NCI-H345 treated with DMSO at 0.1 percent for 48 hours (cell line): ENCODE data around the gene KIAA0825.
A peak's percentile ranks its signal among the peaks of the same experiment; 100 is the strongest.
"Not testable (repeated sequence)": the region's sequence is repeated elsewhere in the genome, so short reads cannot be mapped to it uniquely, and the experiment has no call there.

Experiments
- DNase-seq: peaks from one replicate; lab custom pipeline; 2025; ENCODE audit not compliant: unreplicated experiment; lab: John Stamatoyannopoulos, UW

The KIAA0825 gene

DNA sequence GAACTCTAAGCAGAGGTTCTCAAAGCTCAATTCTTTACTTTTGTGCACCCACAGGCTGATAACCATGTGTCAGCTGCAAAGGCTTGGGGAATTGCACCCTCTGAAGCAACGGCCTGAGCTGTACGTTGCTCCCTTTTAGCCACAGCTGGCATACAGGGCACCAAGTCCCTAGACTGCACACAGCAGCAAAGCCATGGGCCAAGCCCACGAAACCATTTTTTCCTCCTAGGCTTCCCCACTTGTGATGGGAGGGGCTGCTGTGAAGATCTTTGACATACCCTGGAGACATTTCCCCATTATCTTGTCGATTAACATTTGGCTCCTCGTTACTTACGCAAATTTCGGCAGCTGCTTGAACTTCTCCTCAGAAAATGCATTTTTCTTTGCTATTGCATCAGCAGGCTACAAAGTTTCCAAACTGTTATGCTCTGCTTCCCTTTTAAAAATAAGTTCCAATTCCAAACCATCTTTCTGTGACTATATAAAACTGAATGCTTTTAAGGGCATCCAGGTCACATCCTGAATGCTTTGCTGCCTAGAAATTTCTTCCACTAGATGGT lies 23.0 kb downstream of the KIAA0825 start:
- DNase-seq: no peak

DNA sequence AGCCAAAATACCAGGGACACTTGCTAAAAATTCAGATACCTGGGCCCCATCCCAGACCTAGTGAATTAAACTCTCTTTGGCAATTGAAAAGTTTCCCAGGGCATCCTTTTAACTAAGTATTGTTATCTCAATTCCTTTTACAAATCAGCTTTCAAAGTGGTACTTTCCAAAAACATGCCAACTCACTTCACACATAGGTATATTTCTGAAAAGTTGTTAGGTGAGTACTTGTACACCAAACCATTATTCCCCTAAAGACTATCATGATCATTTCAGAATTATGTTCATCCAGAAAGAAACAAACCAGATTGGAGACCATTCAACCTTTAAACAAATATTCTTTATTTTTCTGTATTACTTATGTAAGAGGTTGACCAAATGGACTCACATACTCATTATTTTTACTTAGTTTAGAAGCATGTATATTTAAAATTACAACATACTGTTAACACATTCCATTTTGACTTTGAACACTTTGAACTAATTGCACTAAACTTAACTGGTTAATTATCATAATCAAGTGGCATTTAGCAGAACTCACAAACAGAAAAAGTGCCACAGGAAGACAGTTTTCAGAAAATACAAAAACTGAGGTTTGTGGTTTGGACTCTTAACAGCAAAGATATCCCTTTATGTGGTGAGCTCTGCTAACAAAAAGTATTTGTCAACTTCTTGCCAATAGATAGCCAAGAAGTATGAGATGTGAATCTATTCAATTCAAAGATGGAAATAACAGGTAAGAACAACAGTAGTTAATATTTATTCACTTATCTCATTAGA lies 40.7 kb downstream of the KIAA0825 start:
- DNase-seq: no peak

- no peak for DNase-seq
Measured at GRCh38 chr5:94575196-94575595, 43.2 kb downstream of the KIAA0825 start.

DNA sequence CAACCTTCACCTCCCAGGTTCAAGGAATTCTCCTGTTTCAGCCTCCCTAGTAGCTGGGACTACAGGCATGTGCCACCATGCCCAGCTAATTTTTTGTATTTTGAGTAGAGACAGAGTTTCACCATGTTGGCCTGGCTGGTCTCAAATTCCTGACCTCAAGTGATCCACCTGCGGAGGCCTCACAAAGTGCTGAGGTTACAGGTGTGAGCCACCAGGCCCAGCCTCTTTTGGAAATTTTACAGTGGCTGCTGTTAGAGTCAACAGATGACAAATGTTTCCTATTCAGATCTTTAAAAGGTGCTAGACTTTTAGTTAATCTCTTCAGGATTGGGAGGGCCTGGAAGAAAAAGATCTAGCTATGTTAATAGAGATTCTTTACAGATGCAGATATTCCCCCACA lies 45.1 kb downstream of the KIAA0825 start:
- DNase-seq: not testable (repeated sequence)

DNA sequence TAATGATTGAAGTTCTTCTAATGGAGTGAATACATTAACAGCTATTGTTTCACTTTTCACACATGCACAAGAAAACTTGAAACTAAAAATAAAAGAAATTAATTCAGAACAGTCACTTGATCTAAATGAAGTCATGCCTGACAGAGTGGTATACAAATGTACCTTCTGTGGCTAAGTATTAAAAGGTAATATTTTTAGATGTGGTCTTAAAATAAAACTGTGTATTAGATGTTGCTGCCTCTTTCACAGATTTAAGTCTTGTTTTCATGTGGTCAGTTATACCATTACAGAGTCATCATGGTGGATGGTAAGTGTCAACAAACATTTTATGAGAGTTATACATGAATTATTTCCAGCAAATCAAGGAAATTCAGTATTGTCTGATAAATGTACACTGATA lies 47.0 kb downstream of the KIAA0825 start:
- DNase-seq: no peak

DNA sequence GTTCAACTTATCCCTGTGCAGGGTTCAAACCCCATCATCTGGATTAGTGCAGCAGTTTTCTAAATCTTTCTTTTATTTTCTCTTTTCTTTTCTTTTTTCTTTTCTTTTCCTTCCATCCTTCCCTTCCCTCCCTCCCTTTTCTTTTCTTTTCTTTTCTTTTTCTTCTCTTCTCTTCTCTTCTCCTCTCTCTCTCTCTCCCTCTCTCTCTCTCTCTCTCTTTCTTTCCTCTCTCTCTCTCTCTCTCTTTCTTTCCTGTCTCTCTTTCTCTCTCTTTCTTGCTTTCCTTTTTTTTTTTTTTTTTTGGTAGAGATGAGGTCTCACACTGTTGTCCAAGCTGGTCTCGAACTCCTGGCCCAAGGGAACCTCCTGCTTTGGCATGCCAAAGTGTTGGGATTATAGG lies 53.6 kb downstream of the KIAA0825 start:
- no peak for DNase-seq

- DNase-seq: no peak
Measured at GRCh38 chr5:94562327-94562971, 56.0 kb downstream of the KIAA0825 start.

GRCh38 chr5:94558028-94558427 lies 60.4 kb downstream of the KIAA0825 start:
- DNase-seq: no peak

- no peak for DNase-seq
Measured at GRCh38 chr5:94551858-94552257, 66.5 kb downstream of the KIAA0825 start.

- DNase-seq: no peak
Measured at GRCh38 chr5:94545870-94546625, 72.4 kb downstream of the KIAA0825 start.

- no peak for DNase-seq
Measured at GRCh38 chr5:94544875-94545547, 73.4 kb downstream of the KIAA0825 start.

DNA sequence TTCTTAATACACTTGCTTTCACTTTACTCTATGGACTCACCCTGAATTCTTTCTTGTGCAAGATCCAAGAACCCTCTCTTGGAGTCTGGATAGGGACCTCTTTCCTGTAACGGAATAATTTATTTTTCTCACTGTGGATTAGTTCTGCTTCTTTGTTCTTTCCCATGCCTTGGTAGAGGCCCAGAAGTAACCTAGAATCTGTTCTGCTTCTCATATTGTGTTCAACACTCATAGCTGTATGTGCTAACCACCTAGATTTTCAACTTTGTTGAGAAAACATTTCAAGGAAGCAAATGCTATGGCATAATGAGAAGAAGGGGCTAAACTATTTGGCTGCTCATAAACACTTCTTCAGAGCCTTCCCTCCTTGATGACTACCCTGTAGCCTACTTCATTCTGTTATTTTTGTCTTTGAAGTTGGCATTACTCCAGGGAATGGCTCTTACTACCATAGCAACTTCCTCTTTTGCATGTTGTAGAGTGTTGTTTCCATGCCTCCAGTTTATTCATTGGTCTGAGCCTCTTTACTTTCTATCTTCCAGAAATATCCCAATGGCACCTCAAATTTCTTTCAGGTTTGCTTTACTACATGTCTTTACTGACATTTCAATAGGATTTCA lies 74.3 kb downstream of the KIAA0825 start:
- DNase-seq: no peak

DNA sequence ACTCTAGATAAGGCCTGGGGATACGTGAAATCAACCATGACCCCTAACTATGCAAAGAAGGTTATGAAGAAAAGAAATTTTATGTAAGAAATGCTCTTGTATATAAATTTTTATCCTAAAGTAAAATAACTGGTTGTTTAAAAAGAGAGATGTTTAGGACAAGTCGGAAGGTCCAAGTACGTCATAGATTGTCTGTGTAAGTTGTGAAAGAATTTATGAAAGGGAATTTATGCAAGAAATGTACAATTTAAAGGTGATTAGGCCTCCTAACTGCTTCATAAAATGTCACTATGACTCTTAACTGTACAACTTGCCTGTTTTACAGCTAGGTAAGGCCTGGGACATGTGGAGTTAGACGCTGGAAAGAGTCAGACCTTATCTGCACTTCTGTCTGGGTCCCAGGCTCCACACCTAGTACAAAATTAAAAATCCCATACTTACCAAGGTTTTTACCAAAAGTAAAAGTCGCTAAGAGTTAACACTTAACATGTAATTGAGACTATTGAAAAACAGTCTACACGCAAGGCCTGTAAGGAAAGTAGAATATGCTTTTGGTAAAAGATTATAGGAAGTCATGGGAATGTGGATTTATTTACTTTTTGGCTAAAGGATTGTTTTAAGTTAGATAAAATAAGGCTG lies 77.4 kb downstream of the KIAA0825 start:
- DNase-seq: no peak

DNA sequence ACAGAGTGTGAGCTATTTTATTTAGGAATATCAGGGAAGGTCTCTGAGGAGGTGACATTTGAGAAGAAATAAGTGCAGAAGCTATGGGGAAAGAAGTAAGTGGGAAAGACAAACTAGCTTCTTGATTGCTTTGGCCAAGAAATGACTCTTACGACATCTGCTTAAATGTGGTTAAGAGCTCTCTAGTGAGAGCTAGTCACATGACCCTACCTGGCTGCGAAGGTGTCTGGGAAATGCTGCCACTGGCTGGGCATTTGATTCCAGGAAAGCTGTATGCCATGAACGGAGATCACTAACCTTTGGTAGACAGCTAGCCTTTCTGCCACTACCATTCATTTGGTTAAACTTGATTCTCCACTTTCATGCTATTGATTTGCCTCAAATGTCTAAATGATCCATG lies 80.1 kb downstream of the KIAA0825 start:
- DNase-seq: no peak

GRCh38 chr5:94526706-94527105 lies 91.7 kb downstream of the KIAA0825 start:
- DNase-seq: no peak

DNA sequence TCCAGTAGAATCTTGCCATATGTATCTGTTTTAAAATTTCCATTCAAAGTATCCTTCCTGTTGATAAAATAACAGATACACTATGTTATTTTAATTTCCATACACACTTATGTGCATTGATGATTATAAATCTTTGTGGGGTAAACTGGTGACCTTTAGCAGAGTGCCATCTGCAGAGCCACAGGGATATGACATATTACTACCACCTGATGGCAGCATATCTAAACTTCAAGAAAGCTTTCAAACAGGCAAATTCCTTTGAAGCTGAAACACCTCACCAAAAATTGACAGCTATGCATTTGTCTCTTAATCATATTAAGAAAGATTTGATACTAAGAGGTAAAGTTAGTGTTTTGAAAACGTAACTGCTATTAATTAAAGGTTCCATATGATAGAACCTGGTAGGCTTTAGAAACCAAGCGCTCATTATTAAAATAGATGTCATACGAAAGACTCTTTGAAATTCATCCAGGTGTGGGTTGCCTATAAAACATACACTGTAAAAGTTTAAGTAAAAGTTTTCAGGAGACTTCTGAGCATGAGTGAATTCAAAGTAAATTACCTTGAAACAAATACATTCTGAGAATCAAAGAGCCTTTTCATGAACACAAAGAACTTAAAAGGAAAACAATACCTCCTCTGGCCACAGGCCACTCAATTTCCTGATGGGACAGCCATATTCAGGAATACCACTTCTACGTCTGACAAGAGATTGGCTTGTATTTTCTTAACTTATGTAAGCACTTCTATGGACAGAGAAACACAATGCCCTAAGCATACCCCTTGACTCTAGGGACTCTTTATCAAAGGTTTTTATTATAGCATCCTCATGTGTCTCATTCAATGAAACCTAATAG lies 93.3 kb downstream of the KIAA0825 start:
- DNase-seq: peak; percentile 20

DNA sequence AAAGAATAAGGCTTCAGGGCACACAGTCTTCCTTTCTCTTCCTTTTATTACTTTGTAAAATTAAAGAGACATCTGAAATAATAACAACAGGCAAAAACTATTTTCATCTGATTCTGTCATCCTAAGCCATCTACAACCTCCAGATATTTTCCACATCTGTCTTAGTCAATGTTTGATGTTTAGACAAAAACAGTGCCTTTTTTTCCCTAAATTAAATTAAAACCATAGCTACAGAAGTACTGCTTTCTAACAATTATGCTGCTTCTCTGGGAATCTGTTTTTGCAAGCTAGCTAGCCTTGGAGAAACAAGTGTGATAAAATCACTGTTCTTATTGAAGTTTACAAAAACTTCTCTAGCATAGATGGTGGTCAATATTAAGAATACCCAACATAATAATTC lies 95.4 kb downstream of the KIAA0825 start:
- DNase-seq: no peak

- DNase-seq: no peak
Measured at GRCh38 chr5:94522117-94522516, 96.3 kb downstream of the KIAA0825 start.
